Measurements from ENCODE around the gene SH3RF1. TPM values are rescaled to one million over a fixed set of nuclear protein-coding genes. Genes with fewer than 3 reads are reported as not detected.

Gene SH3RF1
- total and polyA plus RNA-seq, 2 of the 13 experiments (the other 11 are each of a cell fraction or from before 2014, with no cell fraction given) = 3.1 to 3.2 TPM

DNA sequence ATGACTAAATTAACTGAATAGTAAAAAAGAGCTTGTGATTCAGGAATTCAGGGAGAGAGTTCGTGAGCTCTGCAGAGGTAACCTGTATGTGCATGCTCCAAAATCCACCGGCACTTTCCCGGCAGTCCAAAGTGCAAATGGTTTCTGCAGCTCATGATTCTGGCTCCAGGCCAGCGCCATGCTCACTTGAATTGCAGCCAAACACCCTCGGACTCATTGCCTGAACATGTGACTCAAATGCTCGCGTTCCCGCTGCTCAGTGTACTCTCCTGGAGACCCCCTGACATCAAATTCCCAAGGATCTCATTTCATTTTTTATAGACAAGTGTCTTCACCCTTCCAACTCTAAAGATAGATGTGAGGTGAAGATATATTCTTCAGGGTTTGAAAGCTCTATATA, 44.1 kb upstream of the SH3RF1 start (continued):
- TF ChIP-seq, protein P1, sequence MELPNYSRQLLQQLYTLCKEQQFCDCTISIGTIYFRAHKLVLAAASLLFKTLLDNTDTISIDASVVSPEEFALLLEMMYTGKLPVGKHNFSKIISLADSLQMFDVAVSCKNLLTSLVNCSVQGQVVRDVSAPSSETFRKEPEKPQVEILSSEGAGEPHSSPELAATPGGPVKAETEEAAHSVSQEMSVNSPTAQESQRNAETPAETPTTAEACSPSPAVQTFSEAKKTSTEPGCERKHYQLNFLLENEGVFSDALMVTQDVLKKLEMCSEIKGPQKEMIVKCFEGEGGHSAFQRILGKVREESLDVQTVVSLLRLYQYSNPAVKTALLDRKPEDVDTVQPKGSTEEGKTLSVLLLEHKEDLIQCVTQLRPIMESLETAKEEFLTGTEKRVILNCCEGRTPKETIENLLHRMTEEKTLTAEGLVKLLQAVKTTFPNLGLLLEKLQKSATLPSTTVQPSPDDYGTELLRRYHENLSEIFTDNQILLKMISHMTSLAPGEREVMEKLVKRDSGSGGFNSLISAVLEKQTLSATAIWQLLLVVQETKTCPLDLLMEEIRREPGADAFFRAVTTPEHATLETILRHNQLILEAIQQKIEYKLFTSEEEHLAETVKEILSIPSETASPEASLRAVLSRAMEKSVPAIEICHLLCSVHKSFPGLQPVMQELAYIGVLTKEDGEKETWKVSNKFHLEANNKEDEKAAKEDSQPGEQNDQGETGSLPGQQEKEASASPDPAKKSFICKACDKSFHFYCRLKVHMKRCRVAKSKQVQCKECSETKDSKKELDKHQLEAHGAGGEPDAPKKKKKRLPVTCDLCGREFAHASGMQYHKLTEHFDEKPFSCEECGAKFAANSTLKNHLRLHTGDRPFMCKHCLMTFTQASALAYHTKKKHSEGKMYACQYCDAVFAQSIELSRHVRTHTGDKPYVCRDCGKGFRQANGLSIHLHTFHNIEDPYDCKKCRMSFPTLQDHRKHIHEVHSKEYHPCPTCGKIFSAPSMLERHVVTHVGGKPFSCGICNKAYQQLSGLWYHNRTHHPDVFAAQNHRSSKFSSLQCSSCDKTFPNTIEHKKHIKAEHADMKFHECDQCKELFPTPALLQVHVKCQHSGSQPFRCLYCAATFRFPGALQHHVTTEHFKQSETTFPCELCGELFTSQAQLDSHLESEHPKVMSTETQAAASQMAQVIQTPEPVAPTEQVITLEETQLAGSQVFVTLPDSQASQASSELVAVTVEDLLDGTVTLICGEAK (IDR thresholded peaks at IDR 0.05) = no peak
- TF ChIP-seq, protein P1 (CRISPR knock-in tag; IDR thresholded peaks at IDR 0.05) = peak; percentile 43; the same call in 1 of the 2 replicates
- TF ChIP-seq MYPOP (CRISPR knock-in tag; IDR thresholded peaks at IDR 0.05) (0 out of 2 replicates have a peak, but pooled peaks have one; percentile 63), ZKSCAN8 (CRISPR knock-in tag; IDR thresholded peaks at IDR 0.05; ENCODE audit: borderline replicate concordance) (peak; percentile 67; the same call in 1 of the 2 replicates), ARNTL (CRISPR knock-in tag; IDR thresholded peaks at IDR 0.05) (peak; percentile 95), KMT2A (CRISPR knock-in tag; IDR thresholded peaks at IDR 0.05) (peak; percentile 49; the same call in 1 of the 2 replicates), ZFP1 (CRISPR knock-in tag; IDR thresholded peaks at IDR 0.05) (0 out of 2 replicates have a peak, but pooled peaks have one; percentile 30), ATF4 (CRISPR knock-in tag; IDR thresholded peaks at IDR 0.05) (0 out of 4 replicates have a peak, but pooled peaks of 1 of the 2 experiments have one; percentile 18), PHF21A (CRISPR knock-in tag; IDR thresholded peaks at IDR 0.05) (peak; percentile 63; the same call in 1 of the 2 replicates), ISL2 (CRISPR knock-in tag; IDR thresholded peaks at IDR 0.05) (peak; percentile 66), ZNF652 (CRISPR knock-in tag; IDR thresholded peaks at IDR 0.05; ENCODE audit: borderline replicate concordance, low read depth) (no peak; the same call in 1 of the 2 replicates), GATAD1 (CRISPR knock-in tag; IDR thresholded peaks at IDR 0.05) (0 out of 2 replicates have a peak, but pooled peaks have one; percentile 18), ZNF256 (CRISPR knock-in tag; conservative IDR thresholded peaks at IDR 0.05) (0 out of 2 replicates have a peak, but pooled peaks have one; percentile 55), PITX1 (CRISPR knock-in tag; IDR thresholded peaks at IDR 0.05) (peak; percentile 60; the same call in 1 of the 2 replicates), ZNF788 (CRISPR knock-in tag; IDR thresholded peaks at IDR 0.05; ENCODE audit: borderline replicate concordance) (peak; percentile 77; the same call in 1 of the 2 replicates)
- TF ChIP-seq, protein P2, sequence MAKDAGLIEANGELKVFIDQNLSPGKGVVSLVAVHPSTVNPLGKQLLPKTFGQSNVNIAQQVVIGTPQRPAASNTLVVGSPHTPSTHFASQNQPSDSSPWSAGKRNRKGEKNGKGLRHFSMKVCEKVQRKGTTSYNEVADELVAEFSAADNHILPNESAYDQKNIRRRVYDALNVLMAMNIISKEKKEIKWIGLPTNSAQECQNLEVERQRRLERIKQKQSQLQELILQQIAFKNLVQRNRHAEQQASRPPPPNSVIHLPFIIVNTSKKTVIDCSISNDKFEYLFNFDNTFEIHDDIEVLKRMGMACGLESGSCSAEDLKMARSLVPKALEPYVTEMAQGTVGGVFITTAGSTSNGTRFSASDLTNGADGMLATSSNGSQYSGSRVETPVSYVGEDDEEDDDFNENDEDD (CRISPR knock-in tag; IDR thresholded peaks at IDR 0.05; ENCODE audit: borderline replicate concordance) = peak; percentile 91

Data from HepG2 (cell line).